ENCODE results near the gene UBR2.
"Not testable (repeated sequence)": the region's sequence is repeated elsewhere in the genome, so short reads cannot be mapped to it uniquely, and the experiment has no call there.

UBR2 gene

DNA sequence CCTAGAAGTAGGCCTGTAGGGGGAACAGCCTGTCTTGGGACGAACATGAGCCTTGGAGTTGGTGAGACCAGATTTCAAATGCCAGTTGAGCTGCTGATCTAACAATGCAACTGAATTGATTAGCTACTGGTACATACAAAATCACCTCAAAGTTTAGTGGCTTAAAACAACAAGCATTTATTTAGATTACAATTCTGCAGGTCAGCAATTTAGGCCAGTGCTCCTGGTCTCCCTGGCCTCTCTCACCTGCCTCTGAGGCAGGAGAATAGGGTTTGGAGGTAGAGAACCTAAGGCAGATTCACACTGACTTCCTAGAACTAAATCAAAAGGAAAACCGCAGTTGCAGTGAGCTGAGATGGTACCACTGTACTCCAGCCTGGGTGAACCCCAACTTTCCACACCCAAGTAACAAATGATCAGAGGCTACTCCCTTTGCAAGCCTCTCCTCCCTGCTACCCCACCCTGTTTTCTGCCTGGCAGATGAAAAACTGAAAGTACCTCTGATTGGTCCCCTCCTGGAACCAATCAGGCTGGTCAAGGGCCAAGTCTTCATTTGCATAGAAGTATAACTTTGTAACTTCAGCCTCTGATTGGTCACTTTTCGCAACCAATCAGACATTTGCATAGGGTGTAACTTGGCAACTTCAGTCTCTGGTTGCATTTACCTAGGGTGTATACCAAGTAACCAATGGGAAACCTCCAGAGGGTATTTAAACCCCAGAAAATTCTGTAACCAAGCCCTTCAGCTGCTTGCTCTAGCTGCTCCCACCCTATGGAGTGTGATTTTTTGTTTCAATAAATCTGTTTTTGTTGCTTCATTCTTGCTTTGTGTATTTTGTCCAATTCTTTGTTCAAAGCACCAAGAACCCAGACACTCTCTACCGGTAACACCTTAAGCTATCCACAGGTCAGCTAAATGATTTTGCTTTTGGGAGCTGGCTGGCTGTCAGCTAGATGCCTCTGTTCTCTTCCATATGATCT is 8.1 kb upstream of the UBR2 start:
- DNase-seq (ENCODE audit: low spot score) = peak; percentile 55

DNA sequence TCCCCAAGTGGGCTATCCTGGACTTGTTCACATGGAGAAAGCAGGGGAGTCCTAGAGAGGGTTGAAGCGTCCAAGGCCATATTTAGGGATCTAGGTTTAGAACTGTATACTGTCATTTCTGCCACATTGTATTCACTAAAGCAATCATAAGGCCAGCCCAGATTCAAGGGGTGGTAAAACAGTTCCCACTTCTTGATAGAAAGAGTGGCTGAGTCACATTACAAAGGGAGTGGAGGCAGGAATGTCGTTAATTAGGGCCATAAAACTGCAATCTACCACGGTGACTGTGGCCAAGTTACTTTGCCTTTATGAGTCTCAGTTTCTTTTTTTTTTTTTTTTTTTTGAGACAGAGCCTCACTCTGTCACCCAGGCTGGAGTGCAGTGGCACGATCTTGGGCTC is 7.4 kb upstream of the UBR2 start:
- no peak for DNase-seq (ENCODE audit: low spot score)

DNA sequence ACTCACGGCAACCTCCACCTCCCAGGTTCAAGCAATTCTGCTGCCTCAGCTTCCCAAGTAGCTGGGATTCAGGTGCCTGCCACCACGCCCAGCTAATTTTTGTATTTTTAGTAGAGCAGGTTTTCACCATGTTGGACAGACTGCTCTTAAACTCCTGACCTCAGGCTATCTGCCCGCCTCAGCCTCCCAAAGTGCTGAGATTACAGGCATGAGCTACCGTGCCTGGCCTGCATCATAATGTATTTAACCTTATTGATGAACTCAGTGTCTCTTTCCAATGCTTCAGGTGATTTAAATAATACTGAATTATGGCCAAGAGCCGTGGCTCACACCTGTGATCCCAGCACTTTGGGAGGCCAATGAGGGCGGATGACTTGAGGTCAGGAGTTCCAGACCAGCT is 4.6 kb upstream of the UBR2 start:
- DNase-seq (ENCODE audit: low spot score) = not testable (repeated sequence)

DNA sequence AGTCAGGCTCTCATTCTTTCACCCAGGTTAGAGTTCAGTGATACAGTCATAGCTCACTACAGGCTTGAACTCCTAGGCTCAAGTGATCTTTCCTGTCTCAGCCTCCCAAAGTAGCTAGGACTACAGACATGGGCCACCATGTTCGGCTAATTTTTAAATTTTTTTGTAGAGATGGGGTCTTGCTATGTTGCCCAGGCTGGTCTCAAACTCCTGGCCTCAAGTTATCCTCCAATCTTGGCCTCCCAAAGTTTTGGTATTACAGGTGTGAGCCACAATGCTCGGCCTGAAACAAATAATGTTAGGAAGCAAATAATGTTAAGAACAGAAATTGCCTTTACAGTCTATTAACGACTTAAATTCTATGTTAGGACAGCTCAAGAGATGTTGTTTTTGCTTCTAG is 1.8 kb upstream of the UBR2 start:
- DNase-seq (ENCODE audit: low spot score) = no peak

DNA sequence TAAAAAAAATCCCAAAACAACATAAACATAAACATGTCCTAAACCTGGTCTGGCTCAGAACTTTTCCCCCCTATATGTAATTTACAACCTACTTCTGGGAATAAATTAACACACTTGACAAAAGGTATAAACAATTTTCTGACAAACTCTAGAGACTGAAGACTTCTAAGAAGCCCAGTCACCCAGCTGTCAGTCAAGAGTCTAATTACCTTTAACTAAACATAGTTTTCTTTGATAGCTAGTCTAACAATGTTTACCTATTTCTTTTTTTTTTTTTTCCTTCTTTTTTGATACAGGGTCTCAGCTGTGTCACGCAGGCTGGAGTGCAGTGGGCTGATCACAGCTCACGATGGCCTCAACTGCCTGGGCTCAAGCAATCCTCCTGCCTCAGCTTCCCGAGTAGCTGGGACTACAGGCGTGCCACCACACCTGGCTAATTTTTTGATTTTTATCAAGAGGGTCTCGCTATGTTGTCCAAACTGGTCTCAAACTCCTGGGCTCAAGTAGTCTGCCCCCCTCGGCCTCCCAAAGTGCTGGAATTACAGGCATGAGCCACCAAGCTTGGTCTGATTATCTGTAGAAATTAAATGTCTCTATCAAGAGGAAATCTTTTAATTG is 932 bp upstream of the UBR2 start:
- DNase-seq (ENCODE audit: low spot score) = no peak

DNA sequence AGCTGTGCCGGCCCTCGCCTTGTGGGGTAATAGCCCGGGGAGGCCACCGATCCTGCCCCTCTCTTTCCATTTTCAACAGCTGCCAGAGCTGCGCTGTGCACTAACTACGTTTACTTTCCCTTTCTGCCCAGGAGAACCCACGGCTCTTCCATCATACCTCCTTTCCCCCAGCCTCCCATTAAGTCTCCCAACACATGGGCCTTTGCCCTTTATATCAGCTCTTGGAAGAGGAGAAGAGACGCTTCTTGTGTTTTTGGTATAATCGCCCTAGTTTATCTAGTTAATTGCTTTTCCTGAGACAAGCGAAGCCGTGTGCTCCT is 637 bp downstream of the UBR2 start:
- no peak for DNase-seq (ENCODE audit: low spot score)

DNA sequence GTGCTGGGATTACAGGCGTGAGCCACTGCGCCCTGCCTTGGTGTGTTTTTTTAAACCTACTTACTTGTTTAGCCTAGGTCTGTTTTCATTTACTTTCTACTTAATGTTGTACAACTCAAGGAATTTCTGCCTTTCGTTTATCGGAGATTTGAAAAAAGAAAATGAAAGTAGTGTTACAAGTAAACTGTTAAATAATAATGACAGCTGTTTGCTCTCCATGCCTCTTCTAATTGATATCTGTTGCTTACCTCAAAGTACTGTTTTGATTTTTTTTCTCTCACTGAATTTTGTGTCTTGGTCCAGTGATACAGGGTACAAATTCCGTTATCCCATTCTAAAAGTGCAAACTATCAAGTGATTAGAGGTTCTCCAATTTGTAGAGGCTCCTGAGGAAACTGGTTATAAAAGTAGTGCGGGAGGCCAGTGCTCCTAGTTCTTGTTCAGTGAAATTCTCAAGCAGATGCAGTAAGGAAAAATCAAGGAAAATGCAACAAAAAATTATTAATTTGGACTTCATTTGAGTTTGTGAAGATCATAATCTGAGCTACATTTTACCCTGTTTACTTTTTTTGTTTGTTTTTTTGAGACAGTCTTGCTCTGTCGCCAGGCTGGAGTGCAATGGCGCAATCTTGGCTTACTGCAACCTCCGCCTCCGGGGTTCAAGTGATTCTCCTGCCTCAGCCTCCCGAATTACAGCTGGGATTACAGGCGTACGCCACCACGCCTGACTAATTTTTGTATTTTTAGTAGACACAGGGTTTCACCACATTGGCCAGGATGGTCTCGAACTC is 2.2 kb downstream of the UBR2 start:
- DNase-seq (ENCODE audit: low spot score) = no peak

DNA sequence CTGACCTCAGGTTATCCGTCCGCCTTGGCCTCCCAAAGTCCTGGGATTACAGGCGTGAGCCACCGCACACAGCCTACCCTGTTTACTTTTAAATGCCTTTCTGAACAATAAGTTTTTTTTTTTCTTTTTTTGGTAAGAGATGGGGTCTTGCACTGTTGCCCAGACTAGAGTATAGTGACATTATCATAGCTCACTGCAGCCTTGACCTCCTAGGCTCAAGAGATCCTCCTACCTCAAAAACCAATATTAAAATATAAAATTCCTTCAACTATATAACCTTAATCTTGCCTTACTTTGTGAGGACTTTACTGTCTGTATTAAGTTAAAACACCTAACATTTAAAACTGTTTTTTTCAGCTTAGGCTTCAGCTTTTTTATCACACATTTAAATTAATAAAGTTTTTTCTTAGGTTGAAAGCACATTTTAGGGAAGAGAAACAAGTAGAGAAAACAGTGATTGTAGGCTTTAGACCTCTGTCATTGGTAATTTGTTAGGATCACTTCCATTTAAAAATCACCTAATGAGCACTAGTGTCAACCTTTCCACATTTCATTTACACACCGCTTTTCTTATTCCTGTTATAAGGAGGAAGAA is 2.9 kb downstream of the UBR2 start:
- DNase-seq (ENCODE audit: low spot score) = no peak

DNA sequence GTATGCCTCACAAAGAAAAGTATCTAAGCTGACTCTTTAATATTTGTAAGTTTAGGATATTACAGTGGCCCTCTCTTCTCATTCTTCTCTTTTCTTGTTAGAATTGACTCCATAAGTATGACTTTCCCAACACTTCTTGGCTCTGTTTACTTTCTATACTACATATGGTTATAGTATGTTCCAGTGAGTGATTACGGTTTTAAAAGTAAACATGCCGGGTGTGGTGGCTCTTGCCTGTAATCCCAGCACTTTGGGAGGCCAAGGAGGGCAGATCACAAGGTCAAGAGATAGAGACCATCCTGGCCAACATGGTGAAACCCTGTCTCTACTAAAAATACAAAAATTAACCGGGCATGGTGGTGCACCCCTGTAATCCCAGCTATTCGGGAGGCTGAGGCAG is 3.4 kb downstream of the UBR2 start:
- not testable (repeated sequence) for DNase-seq (ENCODE audit: low spot score)

DNA sequence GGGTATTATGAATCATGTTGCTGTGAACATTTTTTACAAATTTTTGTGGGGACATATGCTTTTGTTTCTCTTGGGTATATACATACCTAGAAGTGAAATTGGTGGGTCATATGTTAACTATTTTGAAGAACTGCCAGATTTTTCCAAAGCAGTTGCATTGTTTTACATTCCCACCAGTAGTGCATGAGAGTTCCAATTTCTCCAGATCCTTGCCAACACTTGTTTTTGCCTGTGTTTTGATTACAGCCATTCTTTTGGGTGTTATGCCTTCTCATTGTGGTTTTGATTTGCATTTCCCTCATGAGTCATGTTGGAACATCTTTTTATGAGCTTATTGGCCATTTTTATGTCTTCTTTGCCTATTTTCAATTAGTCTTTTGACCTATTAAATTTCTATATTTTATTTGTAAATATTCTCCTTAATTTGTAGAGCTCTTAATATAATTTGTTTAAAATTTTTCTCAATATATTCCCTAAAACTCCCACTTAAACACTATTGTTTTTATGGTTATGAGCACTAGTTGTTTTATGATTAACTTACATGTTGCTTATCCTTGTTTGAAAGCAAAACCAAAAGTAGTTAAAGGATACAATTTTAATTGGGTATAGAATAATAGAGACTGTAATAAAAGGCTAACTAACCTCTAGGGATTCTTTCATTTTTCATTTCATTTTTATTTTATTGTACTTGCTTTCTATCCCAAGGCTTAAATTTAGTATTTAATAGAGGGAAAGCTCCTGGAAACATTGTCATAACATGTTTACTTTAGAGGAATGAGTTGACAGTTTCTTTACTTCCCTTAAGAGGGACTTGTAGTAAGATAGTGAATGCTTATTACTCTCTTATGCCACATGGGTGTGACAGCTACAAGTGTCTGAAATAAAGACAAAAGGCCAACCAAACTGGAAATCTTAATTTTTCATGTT is 5.5 kb downstream of the UBR2 start:
- peak; percentile 30 for DNase-seq (ENCODE audit: low spot score)

DNA sequence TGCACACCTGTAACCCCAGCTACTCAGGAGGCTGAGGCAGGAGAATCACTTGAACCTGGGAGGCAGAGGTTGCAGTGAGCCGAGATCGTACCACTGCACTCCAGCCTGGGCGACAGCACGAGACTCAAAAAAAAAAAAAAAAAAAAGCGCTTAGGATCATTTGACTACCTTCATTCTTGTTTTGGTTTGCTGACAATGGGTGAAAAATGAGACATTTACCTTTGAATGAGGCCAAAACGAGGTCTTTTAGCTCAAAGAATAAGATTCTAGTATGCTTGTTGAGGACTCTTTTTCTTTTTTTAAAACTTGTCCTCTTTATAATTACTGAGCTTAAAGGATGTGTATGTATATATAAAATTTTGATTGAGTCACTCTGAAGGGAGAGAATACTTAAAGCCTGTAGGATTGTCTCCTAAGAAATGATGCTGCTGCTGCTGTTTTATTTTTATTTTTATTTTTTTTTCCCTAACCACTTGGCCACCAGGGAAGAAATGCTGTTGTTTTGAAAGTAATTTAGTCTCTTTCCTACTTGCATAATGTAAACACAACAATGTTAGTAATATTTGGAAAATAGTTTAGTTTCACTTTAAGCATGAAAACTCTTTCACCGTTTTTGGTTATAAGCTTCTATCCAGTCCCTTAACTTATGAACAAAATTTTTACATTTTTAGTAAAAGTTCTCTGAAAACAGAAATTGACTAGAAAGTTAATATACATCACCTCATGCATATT is 7.9 kb downstream of the UBR2 start:
- DNase-seq (ENCODE audit: low spot score) = no peak

DNA sequence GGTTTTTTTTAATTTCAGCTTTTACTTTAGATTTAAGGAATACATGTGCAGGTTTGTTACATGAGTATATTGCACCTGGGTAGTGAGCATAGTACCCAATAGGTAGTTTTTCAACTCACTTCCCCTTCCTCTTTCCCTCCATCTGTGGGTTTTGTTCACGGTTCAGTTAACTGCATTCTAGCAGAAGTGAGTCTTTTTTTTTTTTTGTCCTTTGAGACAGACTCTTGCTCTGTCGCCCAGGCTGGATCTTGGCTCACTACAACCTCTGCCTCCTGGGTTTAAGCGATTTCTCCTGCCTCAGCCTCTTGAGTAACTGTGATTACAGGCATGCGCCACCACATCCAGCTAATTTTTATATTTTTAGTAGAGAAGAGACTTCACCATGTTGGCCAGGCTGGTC is 8.7 kb downstream of the UBR2 start:
- DNase-seq (ENCODE audit: low spot score) = peak; percentile 10

DNA sequence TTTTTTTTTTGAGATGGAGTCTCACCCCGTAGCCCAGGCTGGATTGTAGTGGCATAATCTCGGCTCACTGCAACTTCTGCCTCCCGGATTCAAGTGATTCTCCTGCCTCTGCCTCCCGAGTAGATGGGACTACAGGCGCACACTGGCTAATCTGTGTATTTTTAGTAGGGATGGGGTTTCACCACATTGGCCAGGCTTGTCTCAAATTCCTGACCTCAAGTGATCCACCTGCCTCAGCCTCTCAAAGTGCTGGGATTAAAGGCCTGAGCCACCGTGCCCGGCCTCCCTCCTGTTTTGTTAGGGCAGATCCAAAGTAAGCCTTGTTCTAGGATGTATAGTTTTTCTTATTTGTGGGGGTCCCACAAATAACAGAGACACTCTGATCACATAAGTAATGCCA is 12.7 kb downstream of the UBR2 start:
- not testable (repeated sequence) for DNase-seq (ENCODE audit: low spot score)

DNA sequence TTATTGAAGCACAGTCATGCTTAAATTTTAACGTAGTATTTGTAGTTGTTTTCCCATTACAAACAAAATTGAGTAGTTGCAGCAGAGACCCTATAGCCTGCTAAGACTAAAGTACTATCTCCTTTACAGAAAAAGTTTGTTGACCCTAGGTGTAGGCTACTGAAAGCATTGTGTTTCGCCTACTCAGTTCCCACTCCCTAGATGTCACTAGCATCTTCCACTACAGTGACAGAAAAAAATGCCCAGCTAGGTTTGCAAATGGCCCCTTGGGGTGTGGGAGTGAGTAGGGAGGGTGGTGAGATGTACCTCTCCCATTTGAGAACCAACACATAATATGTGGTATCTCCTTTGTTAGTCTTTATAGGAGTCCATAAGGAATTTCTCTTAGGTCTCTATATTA is 34.5 kb downstream of the UBR2 start:
- no peak for DNase-seq (ENCODE audit: low spot score)

DNA sequence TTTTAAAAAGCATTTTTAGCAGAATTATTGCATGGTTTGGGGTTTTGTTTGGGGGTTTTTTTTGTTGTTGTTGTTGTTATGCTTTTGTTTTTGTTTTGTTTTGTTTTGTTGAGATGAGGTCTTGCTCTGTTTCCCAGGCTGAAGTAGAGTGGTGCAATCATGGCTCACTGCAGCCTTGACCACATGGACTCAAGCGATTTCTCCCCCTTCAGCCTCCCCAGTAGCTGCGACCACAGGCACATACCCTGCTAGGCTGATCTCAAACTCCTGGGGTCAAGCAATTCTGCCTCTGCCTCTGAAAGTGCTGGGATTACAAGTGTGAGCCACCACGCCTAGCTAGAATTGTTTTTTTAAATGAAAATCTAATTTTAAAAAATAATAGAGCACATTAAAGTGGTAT is 35.7 kb downstream of the UBR2 start:
- DNase-seq (ENCODE audit: low spot score) = no peak

DNA sequence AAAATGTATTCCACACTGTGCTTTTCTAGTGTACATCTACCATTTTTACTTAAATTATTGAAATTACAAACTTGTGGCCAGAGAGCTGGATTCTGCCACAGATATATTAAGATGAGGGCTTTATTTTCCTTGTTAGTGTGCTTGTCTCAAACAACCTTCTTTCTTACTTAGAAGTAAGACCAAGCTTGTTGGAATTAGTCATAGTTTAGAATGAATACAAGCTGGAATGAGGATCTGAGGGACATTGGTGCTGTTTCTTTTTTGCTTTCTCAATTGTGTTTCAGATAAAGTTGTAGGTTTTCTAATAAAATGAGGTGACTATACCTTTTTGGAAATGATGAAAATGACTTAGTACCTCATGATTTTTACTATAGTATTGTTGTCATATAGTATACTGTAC is 40.3 kb downstream of the UBR2 start:
- no peak for DNase-seq (ENCODE audit: low spot score)

DNA sequence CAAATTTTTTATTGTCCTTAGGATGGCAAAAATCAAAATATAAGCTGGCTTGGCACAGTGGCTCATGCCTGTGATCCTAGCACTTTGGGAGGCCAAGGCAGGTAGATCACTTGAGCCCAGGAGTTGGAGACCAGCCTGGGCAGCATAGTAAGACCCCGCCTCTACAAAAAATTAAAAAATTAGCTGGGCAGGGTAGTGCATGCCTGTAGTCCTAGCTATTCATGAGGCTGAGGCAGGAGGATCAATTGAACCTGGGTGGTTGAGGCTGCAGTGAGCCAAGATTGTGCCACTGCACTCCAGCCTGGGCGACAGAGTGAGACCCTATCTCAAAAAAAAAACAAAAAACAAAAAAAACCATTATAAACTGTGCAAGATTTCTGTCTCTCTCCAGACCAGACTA is 40.9 kb downstream of the UBR2 start:
- not testable (repeated sequence) for DNase-seq (ENCODE audit: low spot score)

DNA sequence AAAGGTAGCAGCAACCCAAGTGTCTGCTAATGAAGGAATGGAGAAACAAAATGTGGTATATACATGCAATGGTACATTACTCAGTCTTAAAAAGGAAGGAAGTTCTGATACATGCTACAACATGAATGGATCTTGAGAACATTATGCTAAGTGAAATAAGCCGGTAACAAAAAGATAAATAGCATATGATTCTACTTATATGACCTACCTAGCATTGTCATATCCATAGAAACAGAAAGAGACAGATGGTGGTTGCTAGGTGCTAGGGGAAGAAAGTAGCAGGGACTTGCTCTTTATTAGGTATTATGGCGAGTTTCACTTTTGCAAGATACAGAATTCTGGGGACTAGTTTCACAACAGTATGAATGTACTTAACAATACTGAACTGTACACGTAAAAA is 46.6 kb downstream of the UBR2 start:
- no peak for DNase-seq (ENCODE audit: low spot score)

DNA sequence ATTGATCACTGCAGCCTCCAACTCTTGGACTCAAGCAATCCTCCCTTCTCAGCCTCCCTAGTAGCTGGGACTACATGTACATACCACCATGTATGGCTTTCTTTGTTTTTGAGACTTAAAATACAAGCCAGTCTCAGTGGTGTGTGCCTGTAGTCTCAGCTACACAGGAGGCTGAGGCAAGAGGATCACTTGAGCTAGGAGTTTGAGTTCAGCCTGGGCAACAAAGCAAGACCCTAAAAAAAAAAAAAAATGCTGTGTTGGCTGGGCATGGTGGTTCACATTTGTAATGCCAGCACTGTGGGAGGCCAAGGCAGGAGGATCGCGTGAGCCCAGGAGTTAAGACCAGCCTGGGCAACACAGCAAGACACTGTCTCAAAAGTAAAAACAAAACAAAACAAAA is 51.7 kb downstream of the UBR2 start:
- DNase-seq (ENCODE audit: low spot score) = no peak

DNA sequence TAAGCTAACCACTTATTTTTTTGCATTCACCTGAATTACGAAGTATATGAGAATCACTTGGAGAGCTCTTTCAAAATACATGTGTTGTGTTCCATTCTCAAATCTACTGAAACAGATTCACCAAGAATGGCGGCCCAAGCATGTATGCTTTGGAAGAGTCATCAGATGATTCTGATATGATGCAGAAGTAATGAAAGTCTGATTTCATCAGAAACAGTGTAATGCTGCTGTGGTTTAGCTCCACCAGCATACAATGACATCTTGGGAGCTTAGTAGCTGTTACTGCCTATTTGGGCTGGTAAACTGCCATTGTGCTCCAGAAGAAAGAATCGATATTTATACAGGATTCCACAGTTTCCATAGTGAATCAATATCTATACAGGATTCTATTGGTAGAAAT is 52.9 kb downstream of the UBR2 start:
- DNase-seq (ENCODE audit: low spot score) = no peak

DNA sequence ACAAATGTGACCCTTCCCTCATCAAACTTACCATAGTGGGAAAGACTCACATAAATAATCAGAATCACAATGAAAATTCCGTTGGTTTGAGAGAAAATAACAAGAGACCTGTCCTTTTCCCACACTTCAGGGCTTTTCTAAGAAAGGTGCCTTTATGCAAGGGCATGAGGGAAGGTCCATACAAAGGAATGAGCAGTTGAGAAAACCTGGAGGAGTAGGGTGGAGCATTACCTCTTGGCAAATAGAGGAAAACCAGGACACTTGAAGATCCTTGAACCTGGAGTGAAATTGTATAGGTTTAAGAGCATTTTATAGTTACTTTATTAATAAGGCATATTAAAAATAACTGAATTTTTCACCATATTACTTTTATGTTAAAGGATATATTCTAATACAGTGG is 54.3 kb downstream of the UBR2 start:
- no peak for DNase-seq (ENCODE audit: low spot score)
